Loucy (cell line): Measurements from ENCODE around the gene NHSL2.

Experiments
- H2AFZ ChIP-seq: fragments of 200-600 bp; sonication (generic); 2 replicates; pipeline ENCODE4 v1.6.0; 2016; ENCODE audit warnings: antibody characterized with exemption, mild to moderate bottlenecking, low read length, moderate library complexity
- H3F3A ChIP-seq: fragments of 200-600 bp; 2 replicates; pipeline ENCODE4 v1.6.0; 2016; ENCODE audit warnings: antibody characterized with exemption, low read depth, mild to moderate bottlenecking
- H3K27me3 ChIP-seq: fragments of 200-600 bp; sonication (generic); 2 replicates; pipeline ENCODE4 v1.6.1; 2014; ENCODE audit warnings: low read length, mild to moderate bottlenecking; ENCODE audit not compliant: insufficient read depth, poor library complexity, severe bottlenecking
- H3K36me3 ChIP-seq: fragments of 200-600 bp; sonication (generic); 2 replicates; pipeline ENCODE4 v1.6.1; 2016; ENCODE audit warnings: low read length; ENCODE audit not compliant: insufficient read depth
- H3K4me1 ChIP-seq: fragments of 200-600 bp; sonication (generic); 2 replicates; pipeline ENCODE4 v1.5.1; 2014; ENCODE audit warnings: low read length, mild to moderate bottlenecking; ENCODE audit not compliant: insufficient read depth, poor library complexity, severe bottlenecking
- H3K4me2 ChIP-seq: fragments of 200-600 bp; sonication (generic); 2 replicates; pipeline ENCODE4 v1.6.0; 2014; ENCODE audit warnings: antibody characterized with exemption, low read length, low read depth, mild to moderate bottlenecking; ENCODE audit not compliant: poor library complexity, severe bottlenecking
- H3K4me3 ChIP-seq: fragments of 200-600 bp; sonication (generic); 2 replicates; pipeline ENCODE4 v1.5.1; 2014; ENCODE audit warnings: low read length, mild to moderate bottlenecking, mixed read lengths; ENCODE audit not compliant: poor library complexity, severe bottlenecking
- H3K79me2 ChIP-seq: fragments of 200-600 bp; sonication (generic); 2 replicates; pipeline ENCODE4 v1.6.1; 2014; ENCODE audit warnings: low read length; ENCODE audit not compliant: insufficient read depth
- H3K9ac ChIP-seq: fragments of 200-600 bp; sonication (generic); 2 replicates; pipeline ENCODE4 v1.6.0; 2014; ENCODE audit warnings: mild to moderate bottlenecking, low read depth, low read length, moderate library complexity; ENCODE audit not compliant: poor library complexity, severe bottlenecking
- H3K9me2 ChIP-seq: fragments of 200-600 bp; sonication (generic); replicated peaks from 2 replicates; pipeline ENCODE4 v1.6.1; 2016; ENCODE audit warnings: low read depth, low read length, mixed read lengths
- H3K9me3 ChIP-seq: fragments of 200-600 bp; sonication (generic); 2 replicates; pipeline ENCODE4 v1.6.1; 2014; ENCODE audit warnings: mild to moderate bottlenecking, antibody characterized with exemption, low read length, low read depth; ENCODE audit not compliant: insufficient read depth
- H4K20me1 ChIP-seq: fragments of 200-600 bp; sonication (generic); 2 replicates; pipeline ENCODE4 v1.6.0; 2014; ENCODE audit warnings: antibody characterized with exemption, low read length, mild to moderate bottlenecking; ENCODE audit not compliant: insufficient read depth, poor library complexity, severe bottlenecking
- CTCF ChIP-seq: fragments of 200-600 bp; sonication (generic); conservative IDR thresholded peaks from 2 replicates; pipeline ENCODE4 v1.5.1; 2014; ENCODE audit warnings: mild to moderate bottlenecking, antibody characterized with exemption, low read length
- EZH2phosphoT487 ChIP-seq: fragments of 200-600 bp; IDR thresholded peaks from 2 replicates; pipeline ENCODE4 v1.6.1; 2018; ENCODE audit warnings: antibody characterized with exemption, mild to moderate bottlenecking, moderate library complexity, borderline replicate concordance

NHSL2 gene

GRCh38 chrX:71992711-71993110, 82.1 kb downstream of the NHSL2 start:
- Histone ChIP-seq H3K4me2 (no peak overlapping the region), H2AFZ (no peak overlapping the region), H4K20me1 (no peaks in the 10 kb centered on the region), H3K9ac (no peak overlapping the region), H3K9me2 (no peaks in the 10 kb centered on the region), H3K36me3 (no peaks in the 10 kb centered on the region), H3K27me3 (no peaks in the 10 kb centered on the region), H3K79me2 (no peaks in the 10 kb centered on the region), H3K9me3 (no peaks in the 10 kb centered on the region), H3K4me3 (no peak overlapping the region), H3K4me1 (no peaks in the 10 kb centered on the region), H3F3A (no peaks in the 10 kb centered on the region)
- no peak for TF ChIP-seq CTCF
- no peak for TF ChIP-seq EZH2phosphoT487

GRCh38 chrX:71993371-71993770, 82.7 kb downstream of the NHSL2 start:
- Histone ChIP-seq H3K9me3 (no peaks in the 10 kb centered on the region), H3K9ac (no peak overlapping the region), H3K4me2 (no peak overlapping the region), H3K9me2 (no peaks in the 10 kb centered on the region), H3K79me2 (no peaks in the 10 kb centered on the region), H3K4me1 (no peaks in the 10 kb centered on the region), H3K36me3 (no peaks in the 10 kb centered on the region), H3K27me3 (no peaks in the 10 kb centered on the region), H2AFZ (no peak overlapping the region), H3F3A (no peaks in the 10 kb centered on the region), H4K20me1 (no peaks in the 10 kb centered on the region), H3K4me3 (no peak overlapping the region)
- TF ChIP-seq CTCF (no peak), EZH2phosphoT487 (no peak)

GRCh38 chrX:71994601-71995000, 84.0 kb downstream of the NHSL2 start:
- Histone ChIP-seq H3K27me3 (no peaks in the 10 kb centered on the region), H3K4me3 (no peak overlapping the region), H3F3A (no peaks in the 10 kb centered on the region), H3K9me3 (no peaks in the 10 kb centered on the region), H4K20me1 (no peaks in the 10 kb centered on the region), H3K4me1 (no peaks in the 10 kb centered on the region), H2AFZ (no peak overlapping the region), H3K9me2 (no peaks in the 10 kb centered on the region), H3K36me3 (no peaks in the 10 kb centered on the region), H3K4me2 (no peak overlapping the region), H3K79me2 (no peaks in the 10 kb centered on the region), H3K9ac (no peak overlapping the region)
- no peak for TF ChIP-seq EZH2phosphoT487
- no peak for TF ChIP-seq CTCF
